Smooth muscle cell (in vitro differentiated cells): ENCODE data around the gene ZNF558. TPM values are rescaled to one million over a fixed set of nuclear protein-coding genes. Genes with fewer than 3 reads are reported as not detected.
"Not testable (repeated sequence)": the region's sequence is repeated elsewhere in the genome, so short reads cannot be mapped to it uniquely, and the experiment has no call there.

Experiments used
- DNase-seq: peaks from one replicate; lab custom pipeline; 2025; ENCODE audit not compliant: unreplicated experiment; lab: John Stamatoyannopoulos, UW
- H2AFZ ChIP-seq: fragments of 200-600 bp; sonication (generic); 2 replicates; pipeline ENCODE4 v1.6.0; 2016; ENCODE audit warnings: antibody characterized with exemption, low read depth, mild to moderate bottlenecking
- H3F3A ChIP-seq: fragments of 200-600 bp; sonication (generic); 2 replicates; pipeline ENCODE4 v1.6.0; 2017; ENCODE audit warnings: antibody characterized with exemption, low read depth
- H3K27ac ChIP-seq: fragments of 200-600 bp; sonication (generic); 2 replicates; pipeline ENCODE4 v1.5.1; 2016; ENCODE audit warnings: low read depth, mild to moderate bottlenecking
- H3K27me3 ChIP-seq: fragments of 200-600 bp; sonication (generic); 2 replicates; pipeline ENCODE4 v1.6.1; 2016; ENCODE audit warnings: low read depth, mild to moderate bottlenecking
- H3K36me3 ChIP-seq: fragments of 200-600 bp; sonication (generic); 2 replicates; pipeline ENCODE4 v1.5.1; 2016; ENCODE audit warnings: low read depth
- H3K4me1 ChIP-seq: fragments of 200-600 bp; sonication (generic); 2 replicates; pipeline ENCODE4 v1.5.1; 2016; ENCODE audit warnings: low read depth
- H3K4me2 ChIP-seq: fragments of 200-600 bp; sonication (generic); 2 replicates; pipeline ENCODE4 v1.6.0; 2016; ENCODE audit warnings: mild to moderate bottlenecking
- H3K4me3 ChIP-seq: fragments of 200-600 bp; sonication (generic); 2 replicates; pipeline ENCODE4 v1.5.1; 2016; ENCODE audit warnings: mild to moderate bottlenecking
- H3K79me2 ChIP-seq: fragments of 200-600 bp; sonication (generic); 2 replicates; pipeline ENCODE4 v1.6.0; 2016; ENCODE audit warnings: low read depth, mild to moderate bottlenecking
- H3K9ac ChIP-seq: fragments of 200-600 bp; sonication (generic); 2 replicates; pipeline ENCODE4 v1.6.0; 2016; ENCODE audit warnings: low read depth
- H3K9me3 ChIP-seq: fragments of 200-600 bp; sonication (generic); replicated peaks from 2 replicates; pipeline ENCODE4 v1.5.1; 2016; ENCODE audit warnings: low read depth
- H4K20me1 ChIP-seq: fragments of 200-600 bp; sonication (generic); 2 replicates; pipeline ENCODE4 v1.6.0; 2016; ENCODE audit warnings: low read depth
- WGBS: methylation state at CpG from one replicate; pipeline ENCODE4 v1.1.7; 2016; ENCODE audit warnings: low lambda C conversion rate; 5-methylcytosine and 5-hydroxymethylcytosine counted together
- polyA plus RNA-seq: library from polyadenylated mRNA; unstranded; fragments of >200 nt; fragmentation: Nextera tagmentation; extraction: Ambion mirVana; gene quantifications from 2 replicates; pipeline ENCODE4 v1.2.1, GENCODE V29; 2016
- small RNA-seq: library from RNA; depleted of rRNA; stranded (forward); fragments of <200 nt; gene quantifications from one replicate; pipeline ENCODE3, GENCODE V24; 2014
- total RNA-seq: library from RNA; depleted of rRNA; stranded (reverse); fragments of >200 nt; gene quantifications from 2 replicates; pipeline ENCODE4 v1.2.3, GENCODE V29; 2014

Gene ZNF558
- total and polyA plus RNA-seq, 2 experiments from 2014 or later: 14.1 to 19.6 TPM

DNA sequence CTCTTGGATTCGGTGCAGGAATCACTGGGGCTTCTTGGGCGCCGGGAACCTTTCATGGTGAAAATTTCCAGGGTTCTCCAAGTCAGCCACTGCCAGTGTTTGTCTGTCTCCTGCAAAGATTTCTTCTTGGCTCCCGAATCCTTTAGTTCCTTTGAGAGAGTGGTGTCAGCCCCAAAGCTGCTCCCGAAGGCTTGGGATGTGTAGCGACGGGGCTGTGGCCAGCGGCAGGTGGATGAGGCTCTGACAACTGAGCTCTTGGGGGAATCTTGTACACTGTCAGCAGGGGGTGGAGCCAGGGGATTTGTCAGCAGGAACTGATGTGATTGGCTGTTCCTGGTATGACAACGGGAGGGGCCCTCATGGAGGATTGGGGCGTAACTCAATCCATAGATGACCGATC lies 64.8 kb downstream of the ZNF558 start:
- WGBS: 85% methylated on average over 5 of the region's 11 CpGs
- H3F3A ChIP-seq, H3K4me2 ChIP-seq, H3K79me2 ChIP-seq, H4K20me1 ChIP-seq, H3K9ac ChIP-seq, H3K9me3 ChIP-seq, DNase-seq, H3K4me1 ChIP-seq, H3K4me3 ChIP-seq, H3K36me3 ChIP-seq, H3K27ac ChIP-seq, H3K27me3 ChIP-seq, H2AFZ ChIP-seq: not testable (repeated sequence)

Small RNA genes lying within 50 kb of the gene (small RNA-seq; reads per million reads assigned to genes)
- gene AC012616.1: not detected

Other genes starting within 250 kb of the ZNF558 start
- gene ADAMTS10, start 221.6 kb downstream of the ZNF558 start, total RNA-seq: 13.1 and 18.3 TPM in 2 replicates
- 14.1 and 21.9 TPM in 2 replicates for gene ADAMTS10, start 221.6 kb downstream of the ZNF558 start, polyA plus RNA-seq
- not detected in 2 replicates for gene NFILZ, start 201.7 kb downstream of the ZNF558 start, total RNA-seq
- not detected in 2 replicates for gene NFILZ, start 201.7 kb downstream of the ZNF558 start, polyA plus RNA-seq
- gene ACTL9, start 133.5 kb downstream of the ZNF558 start, total RNA-seq: not detected in 2 replicates
- gene ACTL9, start 133.5 kb downstream of the ZNF558 start, polyA plus RNA-seq: not detected in 2 replicates
- not detected in 2 replicates for gene OR2Z1, start 110.7 kb downstream of the ZNF558 start, total RNA-seq
- gene OR2Z1, start 110.7 kb downstream of the ZNF558 start, polyA plus RNA-seq: not detected in 2 replicates
- gene MBD3L1, start 73 bp upstream of the ZNF558 start, total RNA-seq: not detected in 2 replicates
- gene MBD3L1, start 73 bp upstream of the ZNF558 start, polyA plus RNA-seq: not detected in 2 replicates
- 0.04 TPM in 2 replicates for gene MUC16, start 178.1 kb upstream of the ZNF558 start, total RNA-seq
- gene MUC16, start 178.1 kb upstream of the ZNF558 start, polyA plus RNA-seq: under 0.01 TPM in 1 of 2 replicates, not detected in the other